IMR-90 (cell line): ENCODE measurements around the gene VSTM5. TPM values are rescaled to one million over a fixed set of nuclear protein-coding genes. Genes with fewer than 3 reads are reported as not detected.

Experiments used
- ATAC-seq: fragments of 200-7000 bp; cut with Tn5 transposase; 2 replicates; pipeline ENCODE4 v1.9.1; 2020; ENCODE audit warnings: low read depth, mild to moderate bottlenecking, moderate library complexity
- BruUV-seq: library from RNA; stranded (reverse); fragments of 400-500 nt; replicated peaks from 2 replicates; lab custom pipeline; 2021; lab: Mats Ljungman, UMichigan
- CTCF ChIA-PET: fragments of 300-600 bp; formaldehyde crosslinking; extraction: SDS; loops from one replicate; lab custom pipeline; 2021; ENCODE audit warnings: antibody characterized with exemption; lab: Yijun Ruan, JAX
- POLR2A ChIA-PET: fragments of 300-600 bp; sonication (Branson Sonifier 250); formaldehyde crosslinking; loops from one replicate; lab custom pipeline; 2022; ENCODE audit warnings: antibody characterized with exemption; ENCODE audit not compliant: unreplicated experiment; lab: Charles Lee
- DNase-seq: peaks from one replicate; pipeline ENCODE4 v3.0.0; 2013
- H2AFZ ChIP-seq: replicated peaks from 2 replicates; pipeline ENCODE3; 2013; ENCODE audit warnings: low read length, mild to moderate bottlenecking; ENCODE audit not compliant: poor library complexity
- H2AK5ac ChIP-seq: 2 replicates; pipeline ENCODE4 v1.6.1; 2013; ENCODE audit warnings: low read depth, low read length, inconsistent platforms
- H2AK9ac ChIP-seq: replicated peaks from 2 replicates; pipeline ENCODE3; 2013; ENCODE audit warnings: mild to moderate bottlenecking, low read depth, low read length, moderate library complexity; ENCODE audit not compliant: poor library complexity
- H2BK120ac ChIP-seq: 2 replicates; pipeline ENCODE4 v1.6.1; 2013; ENCODE audit warnings: low read depth, low read length, inconsistent platforms
- H2BK15ac ChIP-seq: 3 replicates; pipeline ENCODE4 v1.6.1; 2013; ENCODE audit warnings: low read depth, low read length, inconsistent platforms
- H2BK20ac ChIP-seq: 2 replicates; pipeline ENCODE4 v1.6.1; 2013; ENCODE audit warnings: low read depth, mild to moderate bottlenecking, inconsistent platforms, low read length, moderate library complexity
- H2BK5ac ChIP-seq: 2 replicates; pipeline ENCODE4 v1.6.1; 2013; ENCODE audit warnings: mild to moderate bottlenecking, low read depth, low read length, inconsistent platforms; ENCODE audit not compliant: poor library complexity, severe bottlenecking
- H3K14ac ChIP-seq: replicated peaks from 2 replicates; pipeline ENCODE4 v1.6.1; 2013; ENCODE audit warnings: low read depth, low read length, inconsistent platforms
- H3K18ac ChIP-seq: 2 replicates; pipeline ENCODE4 v1.6.1; 2013; ENCODE audit warnings: low read depth, low read length, control low read depth
- H3K23ac ChIP-seq: 2 replicates; pipeline ENCODE4 v1.6.1; 2013; ENCODE audit warnings: low read depth, low read length, inconsistent platforms
- H3K27ac ChIP-seq: 2 replicates; pipeline ENCODE4 v1.5.1; 2013; ENCODE audit warnings: mild to moderate bottlenecking, control low read depth, low read length; ENCODE audit not compliant: insufficient read depth
- H3K27me3 ChIP-seq: 2 replicates; pipeline ENCODE4 v1.6.1; 2013; ENCODE audit warnings: low read length; ENCODE audit not compliant: control insufficient read depth, insufficient read depth
- H3K36me3 ChIP-seq: 2 replicates; pipeline ENCODE4 v1.6.1; 2013; ENCODE audit warnings: low read length, mixed read lengths; ENCODE audit not compliant: control insufficient read depth, insufficient read depth
- H3K4ac ChIP-seq: 2 replicates; pipeline ENCODE4 v1.6.1; 2013; ENCODE audit warnings: low read depth, low read length, inconsistent platforms
- H3K4me1 ChIP-seq: 2 replicates; pipeline ENCODE4 v1.6.1; 2013; ENCODE audit warnings: low read length, mixed read lengths; ENCODE audit not compliant: control insufficient read depth, insufficient read depth
- H3K4me2 ChIP-seq: 2 replicates; pipeline ENCODE4 v1.6.1; 2013; ENCODE audit warnings: low read depth, mild to moderate bottlenecking, control low read depth, low read length, moderate library complexity
- H3K4me3 ChIP-seq: 2 replicates; pipeline ENCODE4 v1.5.1; 2013; ENCODE audit warnings: low read depth, mild to moderate bottlenecking, control low read depth, low read length, moderate library complexity; ENCODE audit not compliant: insufficient read depth
- H3K56ac ChIP-seq: 2 replicates; pipeline ENCODE4 v1.6.1; 2013; ENCODE audit warnings: low read length, inconsistent platforms; ENCODE audit not compliant: insufficient read depth; ENCODE audit errors: extremely low read depth
- H3K79me1 ChIP-seq, 2 experiments: 2 replicates each; pipeline ENCODE4 v1.6.1; 2013; ENCODE audit warnings: low read length in 2 of 2, inconsistent platforms in 1 of 2, low read depth in 1 of 2
- H3K9ac ChIP-seq: 2 replicates; pipeline ENCODE4 v1.6.1; 2013; ENCODE audit warnings: low read depth, low read length, control low read depth
- H3K9me1 ChIP-seq: 2 replicates; pipeline ENCODE4 v1.6.1; 2013; ENCODE audit warnings: low read length, inconsistent platforms; ENCODE audit not compliant: insufficient read depth
- H3K9me3 ChIP-seq: 2 replicates; pipeline ENCODE4 v1.6.1; 2013; ENCODE audit warnings: low read length; ENCODE audit not compliant: control insufficient read depth, insufficient read depth
- H4K20me1 ChIP-seq: 2 replicates; pipeline ENCODE4 v1.6.1; 2013; ENCODE audit warnings: low read length, inconsistent platforms; ENCODE audit not compliant: insufficient read depth
- H4K5ac ChIP-seq: 2 replicates; pipeline ENCODE4 v1.6.1; 2013; ENCODE audit warnings: mild to moderate bottlenecking, low read depth, low read length, control low read depth
- H4K8ac ChIP-seq, 2 experiments: 2 replicates each; pipeline ENCODE4 v1.6.1; 2013; ENCODE audit warnings: low read depth in 2 of 2, low read length in 2 of 2, control low read depth in 1 of 2, inconsistent platforms in 1 of 2
- H4K91ac ChIP-seq: 2 replicates; pipeline ENCODE4 v1.6.1; 2013; ENCODE audit warnings: low read depth, low read length, inconsistent platforms; ENCODE audit not compliant: insufficient read depth
- CEBPB ChIP-seq: IDR thresholded peaks from 2 replicates; pipeline ENCODE4 v1.6.1; 2012; ENCODE audit warnings: low read depth, low read length, improper control_type of control experiment
- POLR2A ChIP-seq: IDR thresholded peaks from 2 replicates; pipeline ENCODE4 v1.6.1; 2012; ENCODE audit warnings: mild to moderate bottlenecking, low read depth, low read length
- RCOR1 ChIP-seq: IDR thresholded peaks from 2 replicates; pipeline ENCODE4 v1.6.1; 2012; ENCODE audit warnings: mild to moderate bottlenecking, low read length, improper control_type of control experiment; ENCODE audit not compliant: insufficient replicate concordance
- RFX5 ChIP-seq: IDR thresholded peaks from 2 replicates; pipeline ENCODE4 v1.8.0; 2012; ENCODE audit warnings: low read depth, mild to moderate bottlenecking, low read length, moderate library complexity
- WGBS, 2 experiments: methylation state at CpG; one replicate each; pipeline versions ENCODE4 v1.1.5 to v1.1.7; 2013; ENCODE audit warnings: missing lambda C conversion rate in 2 of 2; ENCODE audit not compliant: insufficient read length in 1 of 2; ENCODE audit errors: extremely low coverage in 2 of 2; 5-methylcytosine and 5-hydroxymethylcytosine counted together
- dilution Hi-C: fragments of 300-500 bp; cut with HindIII; formaldehyde crosslinking; loops from one replicate; pipeline ENCODE4 v1.14.3; 2018; ENCODE audit warnings: low sequenced_read_pairs; ENCODE audit not compliant: unreplicated experiment
- in situ Hi-C: fragments of 300-500 bp; cut with MboI; formaldehyde crosslinking; loops from 3 replicates; pipeline ENCODE4 v1.14.3; 2019; ENCODE audit warnings: low sequenced_read_pairs, inconsistent platforms, mixed read lengths
- intact Hi-C: fragments of 100-400 bp; cut with micrococcal nuclease; formaldehyde crosslinking; loops from 2 replicates; pipeline ENCODE4 v1.10.0; 2022
- polyA plus RNA-seq, 3 experiments: library from polyadenylated mRNA; depleted of rRNA; stranded (reverse); fragments of >200 nt; gene quantifications; 2 replicates each; pipeline ENCODE4 v1.2.3, GENCODE V29; 2012; ENCODE audit warnings: low replicate concordance in 1 of 3
- total RNA-seq: library from RNA; depleted of rRNA; stranded (reverse); fragments of >200 nt; gene quantifications from 2 replicates; pipeline ENCODE4 v1.2.3, GENCODE V29; 2012
- TF ChIP-seq, protein P1 (sequence below): conservative IDR thresholded peaks from 2 replicates; pipeline ENCODE4 v1.5.1; 2012; ENCODE audit warnings: mild to moderate bottlenecking, low read depth, low read length, improper control_type of control experiment
- TF ChIP-seq, protein P2 (sequence below): fragments of 150-350 bp; IDR thresholded peaks from 2 replicates; pipeline ENCODE4 v1.6.1; 2017; ENCODE audit warnings: mild to moderate bottlenecking, antibody characterized with exemption, low read length, low read depth

Gene VSTM5
- total and polyA plus RNA-seq, 2 of the 4 experiments (the other 2 are of a cell fraction), result 0.36 to 0.43 TPM

DNA sequence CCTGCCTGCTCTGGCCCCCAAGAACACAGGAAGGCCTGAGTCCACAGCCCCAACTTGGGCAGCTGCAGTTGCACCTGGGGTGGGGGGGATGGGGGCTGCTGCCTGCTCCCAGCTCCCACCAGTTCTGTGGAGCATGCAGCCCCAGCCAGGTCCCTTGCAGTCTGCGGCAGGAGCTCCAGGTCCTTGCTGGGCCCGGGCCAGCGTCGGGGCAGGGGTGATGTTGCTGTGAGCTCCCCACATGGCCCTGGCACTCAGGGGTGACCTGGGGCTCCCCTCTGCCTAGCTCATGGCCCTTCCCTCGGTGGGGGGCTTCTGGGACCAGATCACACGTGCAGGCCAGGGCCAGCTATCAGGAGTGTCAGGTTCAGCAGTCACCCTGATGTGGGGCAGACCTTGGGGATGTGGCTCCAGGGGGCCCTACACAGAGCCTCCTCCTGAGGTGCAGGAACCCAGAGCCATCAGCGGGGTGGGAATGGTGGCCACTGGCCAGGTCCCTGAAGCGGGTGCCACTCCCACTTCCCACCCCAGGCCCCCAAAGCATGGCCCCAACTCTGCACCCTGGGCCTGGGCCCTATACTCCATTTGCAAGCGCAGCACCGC, 76.7 kb downstream of the VSTM5 start:
- Histone ChIP-seq H2AFZ (no peak overlapping the region), H3K27ac (no peak overlapping the region), H2AK5ac (no peak overlapping the region), H2BK5ac (no peak overlapping the region), H2BK20ac (no peak overlapping the region), H3K9me3 (peaks cover 2% of the 10 kb centered on the region; the same call in 1 of the 2 replicates), H3K4me2 (no peak overlapping the region), H3K36me3 (no peaks in the 10 kb centered on the region), H2AK9ac (no peak overlapping the region), H4K91ac (no peak overlapping the region), H3K9me1 (no peaks in the 10 kb centered on the region), H2BK15ac (no peak overlapping the region), H3K4me3 (no peak overlapping the region), H3K56ac (no peak overlapping the region), H3K18ac (no peak overlapping the region), H4K5ac (no peak overlapping the region), H3K23ac (no peak overlapping the region), H3K4ac (no peak overlapping the region), H2BK120ac (no peak overlapping the region), H3K14ac (no peak overlapping the region), H3K79me1 (no peaks in the 10 kb centered on the region), H3K4me1 (no peaks in the 10 kb centered on the region), H3K9ac (no peak overlapping the region), H3K27me3 (no peaks in the 10 kb centered on the region), H4K20me1 (no peaks in the 10 kb centered on the region), H4K8ac (no peak overlapping the region)
- dilution Hi-C loops (no loop called here), intact Hi-C loops (no loop called here), in situ Hi-C loops (no loop called here)
- no peak for ATAC-seq
- CTCF ChIA-PET, result no interaction called here
- TF ChIP-seq CEBPB, result no peak
- TF ChIP-seq, protein P1, sequence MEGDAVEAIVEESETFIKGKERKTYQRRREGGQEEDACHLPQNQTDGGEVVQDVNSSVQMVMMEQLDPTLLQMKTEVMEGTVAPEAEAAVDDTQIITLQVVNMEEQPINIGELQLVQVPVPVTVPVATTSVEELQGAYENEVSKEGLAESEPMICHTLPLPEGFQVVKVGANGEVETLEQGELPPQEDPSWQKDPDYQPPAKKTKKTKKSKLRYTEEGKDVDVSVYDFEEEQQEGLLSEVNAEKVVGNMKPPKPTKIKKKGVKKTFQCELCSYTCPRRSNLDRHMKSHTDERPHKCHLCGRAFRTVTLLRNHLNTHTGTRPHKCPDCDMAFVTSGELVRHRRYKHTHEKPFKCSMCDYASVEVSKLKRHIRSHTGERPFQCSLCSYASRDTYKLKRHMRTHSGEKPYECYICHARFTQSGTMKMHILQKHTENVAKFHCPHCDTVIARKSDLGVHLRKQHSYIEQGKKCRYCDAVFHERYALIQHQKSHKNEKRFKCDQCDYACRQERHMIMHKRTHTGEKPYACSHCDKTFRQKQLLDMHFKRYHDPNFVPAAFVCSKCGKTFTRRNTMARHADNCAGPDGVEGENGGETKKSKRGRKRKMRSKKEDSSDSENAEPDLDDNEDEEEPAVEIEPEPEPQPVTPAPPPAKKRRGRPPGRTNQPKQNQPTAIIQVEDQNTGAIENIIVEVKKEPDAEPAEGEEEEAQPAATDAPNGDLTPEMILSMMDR, result no peak
- no peak for TF ChIP-seq POLR2A
- no peak for TF ChIP-seq RFX5
- TF ChIP-seq, protein P2, sequence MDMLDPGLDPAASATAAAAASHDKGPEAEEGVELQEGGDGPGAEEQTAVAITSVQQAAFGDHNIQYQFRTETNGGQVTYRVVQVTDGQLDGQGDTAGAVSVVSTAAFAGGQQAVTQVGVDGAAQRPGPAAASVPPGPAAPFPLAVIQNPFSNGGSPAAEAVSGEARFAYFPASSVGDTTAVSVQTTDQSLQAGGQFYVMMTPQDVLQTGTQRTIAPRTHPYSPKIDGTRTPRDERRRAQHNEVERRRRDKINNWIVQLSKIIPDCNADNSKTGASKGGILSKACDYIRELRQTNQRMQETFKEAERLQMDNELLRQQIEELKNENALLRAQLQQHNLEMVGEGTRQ, result no peak
- TF ChIP-seq RCOR1, result no peak
- BruUV-seq, result no TSS peak
- WGBS, 2 experiments, result no CpG with 5 or more reads among the region's 10 CpGs
- POLR2A ChIA-PET, result no interaction called here
- no peak for DNase-seq
